Neural cell (in vitro differentiated cells): ENCODE data around the gene RAB40A.

ENCODE experiments used
- EZH2 ChIP-seq: fragments of 200-600, 300-800 bp; shearing (Covaris generic), sonication (generic); IDR thresholded peaks from 2 replicates; pipeline ENCODE4 v1.6.1; 2014; ENCODE audit warnings: antibody characterized with exemption, low read length, borderline replicate concordance, mild to moderate bottlenecking; ENCODE audit not compliant: insufficient read depth, poor library complexity, severe bottlenecking
- POLR2AphosphoS5 ChIP-seq: IDR thresholded peaks from 2 replicates; pipeline ENCODE4 v1.6.1; 2012
- SMC3 ChIP-seq: fragments of 450-650 bp; conservative IDR thresholded peaks from 2 replicates; pipeline ENCODE4 v1.6.1; 2014; ENCODE audit warnings: antibody characterized with exemption, mild to moderate bottlenecking, moderate library complexity; ENCODE audit not compliant: poor library complexity
- TF ChIP-seq, protein P1 (sequence below): fragments of 450-650 bp; IDR thresholded peaks from 2 replicates; pipeline ENCODE4 v1.5.1; 2014; ENCODE audit warnings: antibody characterized with exemption, mild to moderate bottlenecking, moderate library complexity; ENCODE audit not compliant: poor library complexity, severe bottlenecking

DNA sequence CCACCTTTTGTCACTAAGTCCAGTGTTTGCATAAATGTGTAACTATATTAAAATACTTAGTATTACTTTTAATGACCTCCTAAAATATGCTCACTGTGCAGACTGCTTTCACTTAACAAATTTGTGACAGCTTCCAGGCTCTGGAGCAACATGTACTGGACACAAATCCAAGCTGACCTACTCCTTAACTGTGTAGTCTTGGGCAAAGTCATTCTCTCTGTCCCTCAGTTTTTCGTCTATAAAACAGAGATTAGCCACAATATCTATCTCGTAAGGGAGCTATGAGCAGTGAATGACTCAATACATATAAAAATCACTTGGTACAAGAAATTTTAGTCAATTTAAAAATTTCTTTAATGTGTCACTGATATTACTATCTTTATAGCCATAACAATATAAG lies 20.4 kb upstream of the RAB40A start:
- TF ChIP-seq, protein P1, sequence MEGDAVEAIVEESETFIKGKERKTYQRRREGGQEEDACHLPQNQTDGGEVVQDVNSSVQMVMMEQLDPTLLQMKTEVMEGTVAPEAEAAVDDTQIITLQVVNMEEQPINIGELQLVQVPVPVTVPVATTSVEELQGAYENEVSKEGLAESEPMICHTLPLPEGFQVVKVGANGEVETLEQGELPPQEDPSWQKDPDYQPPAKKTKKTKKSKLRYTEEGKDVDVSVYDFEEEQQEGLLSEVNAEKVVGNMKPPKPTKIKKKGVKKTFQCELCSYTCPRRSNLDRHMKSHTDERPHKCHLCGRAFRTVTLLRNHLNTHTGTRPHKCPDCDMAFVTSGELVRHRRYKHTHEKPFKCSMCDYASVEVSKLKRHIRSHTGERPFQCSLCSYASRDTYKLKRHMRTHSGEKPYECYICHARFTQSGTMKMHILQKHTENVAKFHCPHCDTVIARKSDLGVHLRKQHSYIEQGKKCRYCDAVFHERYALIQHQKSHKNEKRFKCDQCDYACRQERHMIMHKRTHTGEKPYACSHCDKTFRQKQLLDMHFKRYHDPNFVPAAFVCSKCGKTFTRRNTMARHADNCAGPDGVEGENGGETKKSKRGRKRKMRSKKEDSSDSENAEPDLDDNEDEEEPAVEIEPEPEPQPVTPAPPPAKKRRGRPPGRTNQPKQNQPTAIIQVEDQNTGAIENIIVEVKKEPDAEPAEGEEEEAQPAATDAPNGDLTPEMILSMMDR, result no peak
- no peak for TF ChIP-seq POLR2AphosphoS5
- no peak for TF ChIP-seq EZH2
- no peak for TF ChIP-seq SMC3
